COLO668 (cell line): ENCODE results near the gene TBL1XR1.
A peak's percentile ranks its signal among the peaks of the same experiment; 100 is the strongest.
"Not testable (repeated sequence)": the region's sequence is repeated elsewhere in the genome, so short reads cannot be mapped to it uniquely, and the experiment has no call there.

Experiments used
- DNase-seq: peaks from one replicate; lab custom pipeline; 2025; ENCODE audit not compliant: unreplicated experiment; lab: John Stamatoyannopoulos, UW

The TBL1XR1 gene

GRCh38 chr3:177037241-177037640 lies 160.0 kb downstream of the TBL1XR1 start:
- DNase-seq, result no peak

GRCh38 chr3:177035676-177036075 lies 161.6 kb downstream of the TBL1XR1 start:
- peak; percentile 51 for DNase-seq

DNA sequence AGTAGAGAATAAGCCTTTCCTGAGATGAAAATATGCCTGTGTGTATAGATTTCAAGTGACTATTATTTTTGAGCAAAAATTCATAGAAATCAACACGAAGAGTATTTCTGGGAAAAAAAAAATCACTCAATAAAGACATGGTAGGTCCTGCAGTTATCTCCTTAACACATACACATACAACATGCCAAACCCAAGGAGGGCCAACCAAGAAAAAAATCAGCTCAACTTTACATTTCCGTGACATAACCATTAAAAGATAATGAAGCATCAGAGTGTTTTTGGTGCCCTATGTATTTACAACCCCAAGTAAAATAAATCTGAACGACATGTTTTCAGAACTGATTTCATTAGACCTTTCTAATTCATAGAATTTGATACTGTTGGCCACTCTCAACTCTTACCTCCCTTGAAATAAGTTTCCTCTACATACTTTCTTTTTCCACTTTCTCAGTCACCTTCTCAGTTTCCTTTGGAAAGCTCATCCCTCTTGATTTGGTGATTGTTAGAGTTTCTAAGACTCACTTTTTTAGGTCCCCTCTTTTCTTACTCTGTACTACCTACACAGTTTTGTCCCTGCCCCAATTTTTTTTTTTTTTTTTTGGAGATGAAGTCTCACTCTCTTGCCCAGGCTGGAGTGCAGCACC lies 162.3 kb downstream of the TBL1XR1 start:
- DNase-seq, result no peak

DNA sequence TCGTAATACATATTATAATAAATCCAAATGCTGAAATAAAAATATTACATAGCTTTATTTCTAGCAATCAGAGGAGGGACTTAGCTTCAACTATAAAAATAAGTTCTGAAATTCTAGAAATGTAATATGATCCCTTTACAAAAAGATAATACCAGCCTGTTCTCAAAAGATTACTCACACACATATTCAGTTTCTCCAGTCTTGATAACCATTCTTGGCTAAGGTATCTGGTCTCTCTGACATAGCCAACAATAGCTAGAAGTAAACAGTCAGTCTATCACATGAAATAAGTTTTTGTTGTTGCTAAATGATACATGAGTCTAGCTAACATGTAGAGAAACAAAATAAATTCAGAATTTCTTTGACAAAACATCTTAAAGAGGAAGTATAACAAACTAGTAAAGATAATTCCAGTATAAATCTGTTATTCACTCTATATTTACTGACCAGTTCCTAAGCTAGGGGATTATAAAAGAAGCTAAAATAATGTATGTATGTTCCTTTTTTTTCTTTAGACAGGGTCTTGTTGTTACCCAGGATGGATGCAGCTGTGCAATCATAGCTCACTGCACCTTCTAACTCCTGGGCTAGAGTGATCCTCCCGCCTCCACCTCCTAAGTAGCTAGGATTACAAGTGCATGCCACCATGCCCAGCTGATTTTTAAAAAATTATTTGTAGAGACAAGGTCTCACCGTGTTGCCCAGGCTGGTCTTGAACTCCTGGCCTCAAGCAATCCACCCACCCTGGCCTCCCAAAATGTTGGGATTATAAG lies 170.6 kb downstream of the TBL1XR1 start:
- no peak for DNase-seq

- DNase-seq, result no peak
Observed at GRCh38 chr3:177015881-177016280, 181.4 kb downstream of the TBL1XR1 start.

DNA sequence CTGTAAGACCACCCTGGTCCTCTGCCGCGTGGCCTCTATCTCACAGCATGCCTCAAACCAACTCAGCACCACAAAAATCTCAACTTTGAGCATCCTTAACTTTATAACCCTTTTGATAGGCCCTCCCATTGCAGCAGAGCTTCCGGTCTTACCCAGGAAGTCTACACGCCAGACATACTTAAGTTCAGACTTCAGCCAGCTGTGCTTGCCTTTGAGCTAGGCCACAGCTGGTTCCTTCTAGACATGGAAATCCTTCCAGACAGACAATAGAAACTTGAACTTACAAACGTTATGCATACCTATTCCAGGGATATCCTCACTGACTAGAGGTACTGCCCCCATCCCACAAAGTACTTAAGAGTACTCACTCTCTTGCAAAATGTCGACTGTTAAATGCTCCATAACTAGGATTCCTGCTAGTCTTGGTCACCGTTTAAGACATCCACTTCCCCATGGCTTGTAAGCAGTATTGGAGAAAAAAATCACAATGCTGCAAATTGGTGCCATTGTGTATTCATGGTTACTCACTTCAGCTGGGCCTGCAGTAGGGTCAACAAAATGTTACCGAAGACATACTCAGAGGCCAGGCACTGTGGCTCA lies 183.5 kb downstream of the TBL1XR1 start:
- DNase-seq, result no peak

- DNase-seq, result no peak
Observed at GRCh38 chr3:177005718-177006405, 191.4 kb downstream of the TBL1XR1 start.

- not testable (repeated sequence) for DNase-seq
Observed at GRCh38 chr3:177000159-177000558, 197.1 kb downstream of the TBL1XR1 start.

GRCh38 chr3:176995946-176996345 lies 201.3 kb downstream of the TBL1XR1 start:
- DNase-seq, result no peak

DNA sequence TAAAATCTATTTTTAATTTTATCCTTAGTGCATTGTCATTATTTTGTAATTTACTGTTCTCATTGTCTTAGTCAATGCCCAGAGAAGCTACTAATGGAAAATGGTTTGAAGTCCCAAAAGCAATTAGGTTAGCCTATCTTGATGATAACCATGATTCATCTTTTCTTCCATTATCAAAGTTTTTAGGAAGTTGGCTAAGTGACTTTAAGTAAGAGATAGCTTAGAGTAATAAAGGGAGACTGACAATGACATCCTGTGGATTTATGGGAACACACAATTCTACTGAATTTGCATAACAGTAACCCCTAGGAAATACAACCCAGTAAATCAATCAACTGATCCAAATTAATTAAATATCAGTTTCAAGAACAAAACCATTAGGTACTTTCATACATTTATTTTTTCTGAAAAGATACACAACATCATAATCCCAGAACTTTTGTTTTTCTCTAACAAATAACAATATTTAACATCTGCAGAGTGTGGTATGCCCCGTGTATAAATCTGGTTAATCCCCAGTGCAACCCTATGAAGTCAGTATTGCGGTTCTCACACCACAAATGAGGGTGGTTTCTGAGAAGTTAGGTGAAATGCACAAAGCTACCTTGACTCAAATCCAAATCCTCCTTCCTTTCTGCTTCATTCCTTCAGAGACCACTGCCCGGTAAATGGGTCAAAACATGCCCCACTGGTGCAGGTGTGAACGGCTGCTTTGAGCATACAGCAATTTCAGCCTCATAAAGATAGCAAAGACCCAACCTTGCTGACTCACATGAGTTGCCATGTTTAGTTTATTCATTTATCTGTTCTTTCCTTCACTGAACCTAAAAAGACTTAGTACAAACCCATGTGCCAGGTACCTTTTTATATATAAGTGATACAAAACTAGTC lies 202.1 kb downstream of the TBL1XR1 start:
- no peak for DNase-seq

GRCh38 chr3:176994393-176994792 lies 202.9 kb downstream of the TBL1XR1 start:
- no peak for DNase-seq

- DNase-seq, result no peak
Observed at GRCh38 chr3:176992978-176993377, 204.3 kb downstream of the TBL1XR1 start.

DNA sequence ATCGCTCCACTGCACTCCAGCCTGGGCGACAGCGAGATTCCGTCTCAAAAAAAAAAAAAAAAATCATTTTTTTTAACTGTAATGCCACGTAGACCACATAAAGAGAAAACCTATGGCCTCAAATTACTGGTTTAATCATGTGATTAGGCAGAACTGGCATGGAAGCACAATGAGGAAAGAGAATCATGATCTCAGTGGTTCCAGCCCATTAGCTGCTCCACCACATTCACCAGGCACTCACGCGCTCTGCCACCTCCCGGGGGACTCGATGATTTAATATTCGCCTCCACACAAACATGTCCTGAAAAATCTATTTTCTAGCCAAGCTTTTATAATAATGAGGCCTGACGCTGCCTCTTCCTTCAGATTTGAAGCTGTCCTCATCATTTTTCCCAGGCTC lies 204.7 kb downstream of the TBL1XR1 start:
- no peak for DNase-seq

DNA sequence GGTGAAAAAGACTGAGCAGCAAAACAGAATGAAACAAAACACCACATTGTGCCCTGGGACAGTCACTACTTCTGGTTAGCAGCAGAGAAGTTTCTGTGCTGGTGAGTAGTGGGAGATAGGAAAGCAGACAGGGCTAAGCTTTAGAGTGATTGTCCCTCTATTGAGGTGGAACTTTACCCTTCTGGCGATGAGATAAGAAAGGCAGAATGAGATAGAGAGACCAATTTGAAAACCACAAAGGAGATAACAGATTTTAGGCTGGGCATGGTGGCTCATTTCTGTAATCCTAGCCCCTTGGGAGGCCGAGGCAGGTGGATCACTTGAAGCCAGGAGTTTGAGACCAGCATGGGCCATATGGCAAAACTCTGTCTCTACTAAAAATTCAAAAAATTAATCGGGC lies 208.5 kb downstream of the TBL1XR1 start:
- DNase-seq, result no peak

DNA sequence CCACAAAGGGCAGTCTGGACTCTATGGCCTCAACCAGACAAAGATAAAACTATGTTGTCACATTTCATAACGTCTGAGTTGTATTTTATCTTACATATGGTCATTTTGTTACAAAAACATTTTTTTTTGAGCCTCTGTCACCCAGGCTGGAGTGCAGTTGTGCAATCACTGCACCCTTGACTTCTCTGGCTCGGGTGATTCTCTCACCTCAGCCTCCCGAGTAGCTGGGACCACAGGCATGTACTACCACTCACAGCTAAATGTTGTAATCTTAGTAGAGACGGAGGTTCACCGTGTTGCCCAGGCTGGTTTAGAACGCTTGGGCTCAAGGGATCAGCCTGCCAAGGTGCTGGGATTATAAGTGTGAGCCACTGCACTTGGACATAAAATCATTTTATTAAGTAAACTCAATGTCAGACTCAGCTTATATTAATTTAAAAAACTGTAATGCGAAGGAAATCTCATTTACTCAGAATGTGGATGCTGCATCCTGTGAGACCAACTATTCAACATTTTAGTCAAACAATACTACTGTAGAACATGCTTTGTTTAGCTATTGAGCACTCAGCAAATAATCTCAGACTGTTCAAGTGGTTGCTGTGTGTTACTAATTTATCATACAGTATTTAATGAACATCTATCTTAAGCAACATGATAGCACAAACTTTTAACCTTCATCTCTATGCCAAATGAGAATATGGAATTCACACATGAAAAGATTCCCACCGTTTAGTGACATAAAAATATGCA lies 209.2 kb downstream of the TBL1XR1 start:
- DNase-seq, result no peak

DNA sequence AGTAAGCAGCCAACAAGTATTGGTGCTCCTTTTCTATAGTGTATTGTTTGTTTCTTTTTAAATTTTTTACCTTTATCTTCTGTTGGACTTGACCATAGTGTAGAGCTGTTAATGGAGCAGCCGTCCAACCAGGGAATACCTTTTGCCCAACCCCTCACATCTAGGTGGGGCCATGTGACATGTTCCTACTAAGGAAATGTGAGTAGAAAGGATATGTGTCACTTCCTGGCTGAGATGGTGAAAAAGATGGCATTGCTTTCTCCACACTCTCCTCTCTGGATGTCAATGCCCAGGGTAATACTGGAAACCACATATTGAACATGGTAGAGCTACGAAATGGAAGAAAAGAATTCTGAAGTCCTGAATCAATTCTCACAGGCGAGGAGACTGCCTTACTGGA lies 218.8 kb downstream of the TBL1XR1 start:
- DNase-seq, result no peak

DNA sequence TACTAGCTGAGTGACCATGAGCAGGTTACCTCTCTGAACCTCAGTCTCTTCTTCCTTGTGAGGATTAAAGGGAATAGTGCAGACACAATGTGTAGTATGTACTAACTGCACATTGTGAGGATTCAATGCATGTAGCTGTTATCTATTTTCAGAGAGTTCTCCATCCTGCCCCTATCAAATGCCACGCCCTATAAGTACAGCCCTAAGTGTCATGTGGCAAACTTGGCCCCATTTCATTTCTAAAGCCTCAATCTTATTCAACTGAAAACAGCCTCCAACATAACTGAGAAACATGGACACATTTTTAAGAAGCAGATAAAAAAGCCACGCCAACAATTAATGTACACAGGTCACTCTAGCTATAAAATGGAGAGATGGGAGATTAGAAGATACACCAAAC lies 220.0 kb downstream of the TBL1XR1 start:
- no peak for DNase-seq

- no peak for DNase-seq
Observed at GRCh38 chr3:176976586-176976985, 220.7 kb downstream of the TBL1XR1 start.

- peak; percentile 25 for DNase-seq
Observed at GRCh38 chr3:176974279-176974678, 223.0 kb downstream of the TBL1XR1 start.

- no peak for DNase-seq
Observed at GRCh38 chr3:176971613-176972174, 225.6 kb downstream of the TBL1XR1 start.
